ENCODE data around the gene GJC1. TPM values are rescaled to one million over a fixed set of nuclear protein-coding genes. Genes with fewer than 3 reads are reported as not detected.
"Not testable (repeated sequence)": the region's sequence is repeated elsewhere in the genome, so short reads cannot be mapped to it uniquely, and the experiment has no call there.

Gene GJC1
- total RNA-seq, 4 donors from 2014 or later: 10.6 to 79.4 (median 50.2) TPM

DNA sequence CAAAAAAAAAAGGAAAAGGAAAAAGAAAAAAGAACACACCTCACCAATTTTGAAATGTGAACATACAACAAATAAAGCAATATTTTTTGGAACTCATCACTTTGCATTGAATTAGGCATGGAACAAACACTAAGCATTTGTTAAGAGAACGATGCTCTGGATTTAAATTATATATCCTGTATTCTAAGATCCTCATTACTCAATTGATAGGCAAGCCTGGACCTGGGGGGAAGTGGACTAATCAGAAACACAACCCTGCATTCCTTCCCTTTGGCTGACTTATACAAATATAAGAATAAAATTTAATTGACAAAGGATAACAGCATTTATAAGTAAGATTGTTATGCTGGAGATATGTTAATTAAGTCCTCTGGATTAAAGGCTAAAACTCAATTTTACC lies 2.2 kb downstream of the GJC1 start:
- H3K4me3 ChIP-seq: peak overlapping the region in 1 of 2 donors; percentile 49
- intact Hi-C loops (cut with DNase I; ENCODE audit: low total_unique reads): no loop called here

DNA sequence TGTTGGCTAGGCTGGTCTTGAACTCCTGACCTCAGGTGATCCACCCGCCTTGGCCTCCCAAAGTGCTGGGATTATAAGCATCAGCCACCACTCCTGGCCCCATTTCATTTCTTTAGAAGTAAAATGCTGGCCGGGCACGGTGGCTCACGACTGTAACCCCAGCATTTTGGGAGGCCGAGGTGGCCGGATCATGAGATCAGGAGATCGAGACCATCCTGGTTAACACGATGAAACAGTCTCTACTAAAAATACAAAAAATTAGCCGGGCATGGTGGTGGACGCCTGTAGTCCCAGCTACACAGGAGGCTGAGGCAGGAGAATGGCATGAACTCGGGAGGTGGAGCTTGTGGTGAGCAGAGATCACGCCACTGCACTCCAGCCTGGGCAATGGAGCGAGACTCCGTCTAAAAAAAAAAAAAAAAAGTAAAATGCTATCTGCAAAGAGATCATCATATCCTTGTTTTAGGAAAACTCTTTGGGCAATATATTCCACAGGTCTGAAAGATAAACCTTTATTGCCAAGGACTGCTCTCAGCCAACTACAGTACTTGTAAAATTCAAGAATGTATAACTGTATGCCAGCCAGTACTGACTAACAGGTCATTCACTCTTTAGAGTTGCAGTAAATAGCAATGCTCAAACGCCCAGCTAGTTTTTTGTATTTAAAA lies 3.8 kb downstream of the GJC1 start:
- Histone ChIP-seq H3K36me3 (no peaks in the 10 kb centered on the region), H3K4me3 (no peak overlapping the region), H3K27me3 (no peaks in the 10 kb centered on the region), H3K4me1 (no peaks in the 10 kb centered on the region), H3K9me3 (no peaks in the 10 kb centered on the region), H3K27ac (peak overlapping the region; percentile 98)
- no peak for TF ChIP-seq POLR2A (IDR thresholded peaks at IDR 0.05)
- TF ChIP-seq, protein P1, sequence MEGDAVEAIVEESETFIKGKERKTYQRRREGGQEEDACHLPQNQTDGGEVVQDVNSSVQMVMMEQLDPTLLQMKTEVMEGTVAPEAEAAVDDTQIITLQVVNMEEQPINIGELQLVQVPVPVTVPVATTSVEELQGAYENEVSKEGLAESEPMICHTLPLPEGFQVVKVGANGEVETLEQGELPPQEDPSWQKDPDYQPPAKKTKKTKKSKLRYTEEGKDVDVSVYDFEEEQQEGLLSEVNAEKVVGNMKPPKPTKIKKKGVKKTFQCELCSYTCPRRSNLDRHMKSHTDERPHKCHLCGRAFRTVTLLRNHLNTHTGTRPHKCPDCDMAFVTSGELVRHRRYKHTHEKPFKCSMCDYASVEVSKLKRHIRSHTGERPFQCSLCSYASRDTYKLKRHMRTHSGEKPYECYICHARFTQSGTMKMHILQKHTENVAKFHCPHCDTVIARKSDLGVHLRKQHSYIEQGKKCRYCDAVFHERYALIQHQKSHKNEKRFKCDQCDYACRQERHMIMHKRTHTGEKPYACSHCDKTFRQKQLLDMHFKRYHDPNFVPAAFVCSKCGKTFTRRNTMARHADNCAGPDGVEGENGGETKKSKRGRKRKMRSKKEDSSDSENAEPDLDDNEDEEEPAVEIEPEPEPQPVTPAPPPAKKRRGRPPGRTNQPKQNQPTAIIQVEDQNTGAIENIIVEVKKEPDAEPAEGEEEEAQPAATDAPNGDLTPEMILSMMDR (IDR thresholded peaks at IDR 0.05): no peak
- intact Hi-C loops (cut with DNase I; ENCODE audit: low total_unique reads): no loop called here
- DNase-seq: no peak

More for the DNA sequence above, 2.2 kb downstream of the GJC1 start:
- TF ChIP-seq POLR2A (IDR thresholded peaks at IDR 0.05): no peak
- no peaks in the 10 kb centered on the region for H3K36me3 ChIP-seq
- no peaks in the 10 kb centered on the region for H3K4me1 ChIP-seq
- peak overlapping the region; percentile 98 for H3K27ac ChIP-seq
- no peak for DNase-seq
- H3K9me3 ChIP-seq: no peaks in the 10 kb centered on the region
- H3K27me3 ChIP-seq: no peaks in the 10 kb centered on the region

DNA sequence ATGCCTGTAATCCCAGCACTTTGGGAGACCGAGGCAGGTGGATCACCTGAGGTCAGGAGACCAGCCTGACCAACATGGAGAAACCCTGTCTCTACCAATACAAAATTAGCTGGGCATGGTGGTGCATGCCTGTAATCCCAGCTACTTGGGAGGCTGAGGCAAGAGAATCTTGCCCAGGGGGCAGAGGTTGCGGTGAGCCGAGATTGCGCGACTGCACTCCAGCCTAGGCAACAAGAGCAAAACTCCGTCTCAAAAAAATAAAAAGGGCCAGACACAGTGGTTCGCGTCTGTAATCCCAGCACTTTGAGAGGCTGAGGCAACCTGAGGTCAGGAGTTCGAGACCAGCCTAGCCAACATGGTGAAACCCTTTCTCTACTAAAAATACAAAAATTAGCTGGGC lies 4.9 kb downstream of the GJC1 start:
- H3K36me3 ChIP-seq; H3K27me3 ChIP-seq; H3K9me3 ChIP-seq; DNase-seq; intact Hi-C loops (cut with DNase I; ENCODE audit: low total_unique reads); H3K4me3 ChIP-seq; H3K4me1 ChIP-seq: not testable (repeated sequence)
- peak overlapping the region; percentile 0 to 98 for H3K27ac ChIP-seq

DNA sequence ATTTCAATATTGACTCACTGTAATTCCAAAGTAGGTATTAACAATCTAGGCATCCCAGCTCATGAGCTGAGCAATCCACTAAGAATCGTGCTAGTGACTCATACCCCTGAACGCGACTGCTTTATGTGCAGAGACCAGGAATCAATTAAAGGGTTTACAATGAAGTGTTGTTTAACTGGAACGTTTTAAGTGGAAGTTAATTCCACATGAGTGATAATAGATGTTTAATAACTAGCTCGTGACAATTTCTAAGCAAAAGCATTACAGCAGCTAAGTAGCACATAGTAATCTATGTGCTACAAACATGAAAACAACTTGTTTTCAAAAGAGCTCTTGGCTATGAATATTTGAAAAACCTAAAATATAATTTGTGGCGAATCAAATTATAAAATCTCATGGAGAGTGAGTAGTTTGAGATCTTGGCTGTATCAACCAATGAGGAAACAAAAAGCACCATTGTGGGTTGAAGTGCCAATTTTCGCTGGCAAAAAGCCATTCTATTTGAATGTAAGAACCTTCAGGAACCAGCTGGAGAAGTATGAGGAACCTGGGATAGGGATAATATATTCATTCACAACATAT lies 9.4 kb downstream of the GJC1 start:
- H3K36me3 ChIP-seq: no peaks in the 10 kb centered on the region
- no peak overlapping the region for H3K4me3 ChIP-seq
- peak overlapping the region; percentile 67 to 98 for H3K27ac ChIP-seq
- H3K4me1 ChIP-seq: no peaks in the 10 kb centered on the region
- intact Hi-C loops (cut with DNase I; ENCODE audit: low total_unique reads): no loop called here
- no peak for TF ChIP-seq POLR2A (IDR thresholded peaks at IDR 0.05)
- TF ChIP-seq, protein P1 (IDR thresholded peaks at IDR 0.05): no peak
- peak in 1 of 2 donors; percentile 44 for DNase-seq
- no peaks in the 10 kb centered on the region for H3K27me3 ChIP-seq
- H3K9me3 ChIP-seq: no peaks in the 10 kb centered on the region

- H3K4me3 ChIP-seq; H3K36me3 ChIP-seq; H3K9me3 ChIP-seq; intact Hi-C loops (cut with DNase I; ENCODE audit: low total_unique reads); H3K27me3 ChIP-seq; H3K4me1 ChIP-seq: not testable (repeated sequence)
- H3K27ac ChIP-seq: peak overlapping the region; percentile 52 to 98
- DNase-seq: peak in 1 of 2 donors; percentile 11
These were observed 11.6 kb downstream of the GJC1 start for GRCh38 chr17:44818508-44818907.

GRCh38 chr17:44812263-44812662 lies 17.8 kb downstream of the GJC1 start:
- H3K36me3 ChIP-seq: no peaks in the 10 kb centered on the region
- H3K4me3 ChIP-seq: no peak overlapping the region
- no peak for TF ChIP-seq POLR2A (IDR thresholded peaks at IDR 0.05)
- H3K27ac ChIP-seq: peak overlapping the region; percentile 71 to 98
- H3K4me1 ChIP-seq: peaks cover 0 to 7% of the 10 kb centered on the region in 2 donors
- no peaks in the 10 kb centered on the region for H3K9me3 ChIP-seq
- intact Hi-C loops (cut with DNase I; ENCODE audit: low total_unique reads): no loop called here
- no peak for DNase-seq
- no peaks in the 10 kb centered on the region for H3K27me3 ChIP-seq

- H3K36me3 ChIP-seq; intact Hi-C loops (cut with DNase I; ENCODE audit: low total_unique reads); H3K9me3 ChIP-seq; DNase-seq; H3K4me3 ChIP-seq; H3K27me3 ChIP-seq: not testable (repeated sequence)
- peak overlapping the region; percentile 53 to 98 for H3K27ac ChIP-seq
- peaks cover 0 to 15% of the 10 kb centered on the region in 2 donors for H3K4me1 ChIP-seq
These were observed 21.3 kb downstream of the GJC1 start for GRCh38 chr17:44808656-44809388.
